Stimulated activated memory B cell treated with anti-CD40 and anti-IgM and Interleukin-4, amounts not matched to agents 10 μg/mL and 1 μg/mL and 100 μg/mL, for 72 hours (primary cell): ENCODE data around the gene ECI1.
"Not testable (repeated sequence)": the region's sequence is repeated elsewhere in the genome, so short reads cannot be mapped to it uniquely, and the experiment has no call there.

ENCODE experiments used
- ATAC-seq: fragments of 150-1000 bp; cut with Tn5 transposase; 2 replicates; pipeline ENCODE4 v1.10.0; 2021
- H3K27ac Mint-ChIP-seq: one replicate; pipeline ENCODE4 v1.8.0; 2022; ENCODE audit warnings: mild to moderate bottlenecking, mixed read lengths
- H3K27me3 Mint-ChIP-seq: one replicate; pipeline ENCODE4 v1.8.0; 2022; ENCODE audit warnings: mixed read lengths
- H3K36me3 Mint-ChIP-seq: one replicate; pipeline ENCODE4 v1.8.0; 2022; ENCODE audit warnings: mixed read lengths
- H3K4me1 Mint-ChIP-seq: one replicate; pipeline ENCODE4 v1.8.0; 2022; ENCODE audit warnings: mixed read lengths
- H3K4me3 Mint-ChIP-seq: one replicate; pipeline ENCODE4 v1.8.0; 2022; ENCODE audit warnings: mild to moderate bottlenecking, moderate library complexity, mixed read lengths
- H3K9me3 Mint-ChIP-seq: one replicate; pipeline ENCODE4 v1.8.0; 2022; ENCODE audit warnings: mixed read lengths

The ECI1 gene

DNA sequence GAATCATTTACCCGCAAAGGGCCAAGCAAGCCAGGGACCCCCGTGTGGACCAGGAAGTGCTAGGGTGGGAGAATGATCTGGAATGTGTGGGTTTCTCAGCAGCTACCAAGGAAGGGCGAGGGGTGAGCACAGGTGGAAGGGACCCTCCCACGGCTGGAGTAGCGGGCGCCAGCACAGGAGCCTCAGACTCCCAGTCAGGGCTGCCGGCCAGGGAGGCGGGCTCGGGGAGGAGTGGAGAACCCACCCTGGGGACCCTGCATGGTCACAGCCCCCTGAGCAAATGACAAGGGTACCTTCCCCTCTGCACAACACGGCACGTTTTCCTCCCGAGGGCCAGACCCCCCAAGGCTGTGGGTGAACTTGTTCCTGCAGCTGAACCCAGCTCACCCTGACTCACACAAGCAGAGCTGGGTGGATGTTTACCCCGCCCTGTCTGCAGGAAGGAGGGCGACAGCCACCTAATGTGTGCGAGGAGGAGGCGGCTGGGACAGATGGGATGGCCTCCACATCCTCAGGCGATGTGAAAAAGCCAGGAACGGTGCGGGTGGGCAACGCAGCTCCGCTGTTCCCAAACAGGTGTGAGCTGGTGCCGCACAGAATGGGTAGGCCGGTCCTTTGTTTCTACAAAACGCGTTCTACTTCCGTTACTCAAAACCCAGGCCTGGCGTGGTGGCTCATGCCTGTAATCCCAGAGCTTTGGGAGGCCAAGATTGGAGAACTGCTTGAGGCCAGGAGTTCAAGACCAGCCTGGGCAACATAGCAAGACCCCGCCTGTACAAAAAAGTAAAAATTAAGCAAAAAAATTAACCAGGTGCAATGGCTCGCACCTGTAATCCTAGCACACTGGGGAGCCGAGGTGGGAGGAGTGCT lies 6.2 kb downstream of the ECI1 start:
- Mint-ChIP-seq H3K9me3 (no peaks in the 10 kb centered on the region), H3K4me1 (no peaks in the 10 kb centered on the region), H3K36me3 (peaks cover 15% of the 10 kb centered on the region), H3K27ac (no peak overlapping the region), H3K27me3 (no peaks in the 10 kb centered on the region), H3K4me3 (no peak overlapping the region)
- no peak for ATAC-seq

DNA sequence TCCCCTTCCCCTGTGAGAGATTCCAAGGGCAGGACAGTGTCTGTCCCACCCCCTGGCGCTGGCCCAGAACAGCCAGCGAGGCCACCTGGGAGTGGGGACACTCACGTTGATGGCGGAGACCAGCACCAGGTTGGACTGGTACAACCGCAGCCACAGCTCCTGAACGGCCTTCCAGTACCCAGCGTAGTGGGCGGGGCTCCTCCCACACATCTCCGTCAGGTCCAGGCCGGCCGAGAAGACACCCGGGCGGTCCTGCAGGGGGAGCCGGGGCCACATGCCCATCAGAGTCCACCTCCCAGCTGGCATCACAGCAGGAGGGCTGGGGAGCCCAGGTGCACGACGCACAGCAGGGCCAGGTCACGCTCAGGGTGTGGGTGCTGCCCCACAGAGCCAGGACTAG lies 7.1 kb downstream of the ECI1 start:
- no peak for ATAC-seq
- Mint-ChIP-seq H3K4me1 (no peaks in the 10 kb centered on the region), H3K9me3 (no peaks in the 10 kb centered on the region), H3K27ac (no peak overlapping the region), H3K27me3 (no peaks in the 10 kb centered on the region), H3K4me3 (no peak overlapping the region), H3K36me3 (peaks cover 22% of the 10 kb centered on the region)

DNA sequence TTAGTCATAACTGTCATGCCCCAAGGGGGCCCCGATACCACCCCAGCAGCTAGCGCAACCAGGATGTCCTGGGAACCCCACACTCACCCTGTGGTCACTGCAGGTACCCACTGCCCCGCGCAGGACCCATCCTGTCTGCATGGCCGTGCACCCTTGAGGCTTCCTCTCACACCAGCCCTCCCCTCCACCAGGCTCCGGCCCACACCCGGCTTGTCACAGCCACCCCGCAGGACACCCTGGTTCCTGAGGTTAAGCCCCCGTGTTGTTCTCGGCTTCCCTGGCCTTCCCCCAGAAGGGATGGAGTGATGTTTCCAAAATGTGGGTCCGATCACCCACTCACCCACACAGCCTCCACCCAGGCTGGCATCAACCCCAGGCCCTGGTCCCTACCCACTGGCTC lies 7.6 kb downstream of the ECI1 start:
- no peak for ATAC-seq
- H3K27ac Mint-ChIP-seq: no peak overlapping the region

DNA sequence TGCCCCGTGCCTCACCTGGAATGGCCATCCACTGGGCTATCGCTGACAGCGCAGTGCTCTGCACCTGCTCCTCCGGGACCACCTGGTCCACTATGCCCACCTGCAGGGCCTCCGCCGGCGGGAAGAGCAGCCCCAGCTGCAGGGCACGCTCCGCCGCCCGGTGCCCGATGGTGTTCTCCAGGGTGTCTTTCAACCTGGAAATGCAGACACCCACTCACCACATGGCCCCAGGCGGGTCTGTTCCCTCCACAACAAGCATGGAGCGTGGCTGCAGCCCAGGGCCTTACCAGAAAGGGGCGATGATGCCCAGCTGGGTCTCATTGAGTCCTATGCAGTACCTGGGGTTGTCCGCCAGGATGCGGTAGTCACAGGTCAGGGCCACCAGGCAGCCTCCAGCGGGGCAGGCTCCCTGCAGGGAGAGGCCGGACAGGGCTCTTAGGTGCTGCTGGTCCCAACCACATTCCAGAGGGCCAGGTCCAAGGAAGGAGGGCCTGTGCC lies 8.3 kb downstream of the ECI1 start:
- peaks cover 23% of the 10 kb centered on the region for H3K36me3 Mint-ChIP-seq
- ATAC-seq: no peak

More for the DNA sequence above, 7.6 kb downstream of the ECI1 start:
- Mint-ChIP-seq H3K27me3 (no peaks in the 10 kb centered on the region), H3K4me3 (no peak overlapping the region), H3K36me3 (peaks cover 23% of the 10 kb centered on the region), H3K4me1 (no peaks in the 10 kb centered on the region), H3K9me3 (no peaks in the 10 kb centered on the region)

DNA sequence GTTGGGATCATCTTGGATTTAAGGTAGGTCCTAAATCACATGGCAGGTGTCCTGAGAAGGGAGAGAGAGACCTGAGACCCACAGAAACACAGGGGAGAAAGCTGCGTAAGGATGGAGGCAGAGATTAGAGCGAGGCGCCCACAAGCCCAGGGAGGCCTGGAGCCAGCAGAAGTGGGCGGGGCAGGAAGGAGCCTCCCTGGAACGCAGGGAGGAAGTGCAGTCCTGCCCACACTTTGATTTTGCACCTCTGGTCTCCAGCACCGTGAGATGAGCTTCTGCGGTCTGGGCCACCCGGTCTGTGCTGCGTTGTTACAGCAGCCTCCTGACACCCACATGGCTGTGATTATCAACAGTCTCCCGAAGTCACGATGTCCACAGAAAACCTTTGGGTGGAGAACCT lies 8.8 kb downstream of the ECI1 start:
- no peaks in the 10 kb centered on the region for H3K9me3 Mint-ChIP-seq
- no peaks in the 10 kb centered on the region for H3K4me1 Mint-ChIP-seq
- H3K36me3 Mint-ChIP-seq: peaks cover 23% of the 10 kb centered on the region
- H3K4me3 Mint-ChIP-seq: no peak overlapping the region
- H3K27ac Mint-ChIP-seq: no peak overlapping the region
- ATAC-seq: no peak
- no peaks in the 10 kb centered on the region for H3K27me3 Mint-ChIP-seq

More for the DNA sequence above, 8.3 kb downstream of the ECI1 start:
- Mint-ChIP-seq H3K27ac (no peak overlapping the region), H3K27me3 (no peaks in the 10 kb centered on the region), H3K9me3 (no peaks in the 10 kb centered on the region), H3K4me1 (no peaks in the 10 kb centered on the region), H3K4me3 (no peak overlapping the region)

DNA sequence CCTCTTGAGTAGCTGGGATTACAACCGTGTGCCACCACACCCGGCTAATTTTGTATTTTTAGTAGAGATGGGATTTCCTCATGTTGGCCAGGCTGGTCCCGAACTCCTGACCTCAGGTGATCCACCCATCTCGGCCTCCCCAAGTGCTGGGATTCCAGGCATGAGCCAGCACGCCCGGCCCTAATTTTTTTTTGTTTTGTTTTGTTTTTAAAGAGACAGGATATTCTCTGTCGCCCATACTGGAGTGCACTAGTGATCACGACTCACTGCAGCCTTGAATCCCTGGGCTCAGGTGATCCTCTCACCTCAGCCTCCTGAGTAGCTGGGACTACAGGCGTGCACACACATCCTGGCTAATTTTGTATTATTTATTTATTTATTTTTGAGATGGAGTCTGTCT lies 11.1 kb downstream of the ECI1 start:
- H3K27ac Mint-ChIP-seq, ATAC-seq, H3K4me1 Mint-ChIP-seq, H3K27me3 Mint-ChIP-seq, H3K9me3 Mint-ChIP-seq, H3K4me3 Mint-ChIP-seq: not testable (repeated sequence)
- peaks cover 30% of the 10 kb centered on the region for H3K36me3 Mint-ChIP-seq

DNA sequence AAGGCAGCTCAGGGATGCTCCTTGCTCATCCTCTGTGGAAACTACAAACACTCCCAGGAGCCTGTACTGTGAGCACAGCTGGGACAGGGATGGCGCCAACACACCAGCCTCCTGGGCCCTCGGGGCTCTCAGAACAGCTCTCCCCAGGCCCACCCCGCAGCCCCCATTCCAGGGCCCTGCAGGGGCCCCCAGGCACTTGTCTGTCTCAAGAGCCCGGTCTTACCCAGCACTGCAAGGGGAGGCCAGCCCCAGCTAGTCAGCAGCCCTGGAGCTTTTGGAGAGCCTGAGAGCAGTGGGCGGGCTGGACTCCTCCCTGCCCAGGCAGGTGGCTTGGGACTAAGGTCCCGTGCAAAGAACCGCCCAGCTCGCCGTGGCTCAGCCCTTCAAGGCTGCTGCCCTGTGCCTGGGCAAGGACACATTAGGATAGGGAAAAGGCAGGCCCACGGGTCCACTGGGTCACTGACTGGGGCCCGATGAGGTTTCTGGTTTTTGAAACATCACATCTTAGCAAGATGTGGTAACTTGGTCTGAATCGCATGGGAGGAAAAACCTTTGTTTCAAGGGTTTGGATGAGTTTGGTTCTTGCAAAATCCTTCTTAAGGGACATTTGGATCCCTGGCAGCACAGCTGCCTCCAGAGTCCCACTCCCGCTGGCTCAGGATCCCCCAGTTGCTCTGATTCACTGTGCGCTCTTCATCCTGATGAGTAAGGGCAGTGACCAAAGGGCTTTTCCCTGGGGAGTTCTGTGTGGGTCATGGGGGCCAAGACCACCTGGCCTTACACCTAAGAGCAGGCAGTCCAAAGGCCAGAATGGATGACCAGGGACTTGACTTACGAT lies 12.3 kb downstream of the ECI1 start:
- Mint-ChIP-seq H3K9me3 (no peaks in the 10 kb centered on the region), H3K4me3 (no peak overlapping the region), H3K27ac (no peak overlapping the region), H3K4me1 (no peaks in the 10 kb centered on the region), H3K36me3 (peaks cover 36% of the 10 kb centered on the region), H3K27me3 (no peaks in the 10 kb centered on the region)
- no peak for ATAC-seq

DNA sequence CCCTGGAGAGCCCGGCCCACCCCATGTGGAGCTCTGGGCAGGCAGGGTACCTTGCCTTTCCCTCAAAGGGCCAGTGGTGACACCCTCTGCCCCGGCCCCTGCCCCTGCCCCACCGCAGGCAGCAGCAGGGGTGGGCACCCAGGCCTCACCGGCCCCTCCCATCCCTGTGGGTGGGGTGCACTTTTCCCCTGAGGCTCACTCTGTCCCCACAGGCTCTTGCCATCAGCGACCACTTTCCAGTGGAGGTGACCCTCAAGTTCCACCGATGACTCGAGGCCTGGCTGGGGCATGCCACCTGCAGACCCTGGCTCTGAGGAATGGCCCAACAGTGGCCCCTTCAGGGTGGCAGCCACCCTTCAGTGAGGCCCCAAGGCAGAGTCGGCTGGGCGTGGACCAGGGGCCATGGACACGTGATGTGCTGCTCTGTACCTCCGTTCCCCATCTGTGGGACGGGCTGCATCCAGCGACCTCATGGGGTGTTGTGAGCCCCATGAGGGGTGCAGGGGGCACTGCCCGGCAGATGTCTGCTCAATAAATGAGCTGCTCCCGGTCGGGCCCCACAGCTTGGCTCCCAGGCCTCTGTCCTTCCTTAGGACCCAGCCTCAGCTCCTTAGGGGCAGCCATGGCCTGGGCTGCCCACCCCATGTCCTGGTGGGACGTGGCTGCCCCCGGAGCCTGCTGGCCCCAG lies 13.1 kb downstream of the ECI1 start:
- peaks cover 40% of the 10 kb centered on the region for H3K36me3 Mint-ChIP-seq
- H3K27me3 Mint-ChIP-seq: no peaks in the 10 kb centered on the region
- no peaks in the 10 kb centered on the region for H3K9me3 Mint-ChIP-seq
- no peak overlapping the region for H3K4me3 Mint-ChIP-seq
- no peaks in the 10 kb centered on the region for H3K4me1 Mint-ChIP-seq
- peak; percentile 35 for ATAC-seq
- H3K27ac Mint-ChIP-seq: no peak overlapping the region

DNA sequence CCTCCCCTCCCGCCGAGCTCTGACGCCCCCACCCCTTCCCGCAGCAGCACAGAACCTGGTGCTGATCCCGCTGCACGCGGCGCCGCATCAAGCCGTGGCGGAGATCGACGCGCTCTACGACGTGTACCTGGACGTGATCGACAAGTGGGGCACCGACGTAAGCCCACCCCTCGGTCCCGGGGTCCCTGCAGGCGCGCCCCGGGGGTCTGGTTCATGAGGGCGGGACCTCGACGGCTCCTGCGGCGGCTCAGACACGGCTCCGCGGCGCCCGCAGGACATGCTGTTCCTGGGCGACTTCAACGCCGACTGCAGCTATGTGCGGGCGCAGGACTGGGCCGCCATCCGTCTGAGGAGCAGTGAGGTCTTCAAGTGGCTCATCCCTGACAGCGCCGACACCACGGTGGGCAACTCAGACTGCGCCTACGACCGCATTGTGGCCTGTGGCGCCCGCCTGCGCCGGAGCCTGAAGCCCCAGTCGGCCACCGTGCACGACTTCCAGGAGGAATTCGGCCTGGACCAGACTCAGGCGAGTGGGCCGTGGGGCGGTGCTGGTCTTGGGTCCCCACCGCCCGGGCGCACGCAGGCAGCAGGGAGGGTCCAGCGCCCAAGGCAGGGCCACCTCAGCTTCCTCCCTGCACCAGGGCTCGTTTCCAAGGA lies 13.8 kb downstream of the ECI1 start:
- no peaks in the 10 kb centered on the region for H3K4me1 Mint-ChIP-seq
- H3K36me3 Mint-ChIP-seq: peaks cover 40% of the 10 kb centered on the region
- no peak for ATAC-seq
- no peak overlapping the region for H3K4me3 Mint-ChIP-seq
- no peak overlapping the region for H3K27ac Mint-ChIP-seq
- no peaks in the 10 kb centered on the region for H3K9me3 Mint-ChIP-seq
- no peaks in the 10 kb centered on the region for H3K27me3 Mint-ChIP-seq

DNA sequence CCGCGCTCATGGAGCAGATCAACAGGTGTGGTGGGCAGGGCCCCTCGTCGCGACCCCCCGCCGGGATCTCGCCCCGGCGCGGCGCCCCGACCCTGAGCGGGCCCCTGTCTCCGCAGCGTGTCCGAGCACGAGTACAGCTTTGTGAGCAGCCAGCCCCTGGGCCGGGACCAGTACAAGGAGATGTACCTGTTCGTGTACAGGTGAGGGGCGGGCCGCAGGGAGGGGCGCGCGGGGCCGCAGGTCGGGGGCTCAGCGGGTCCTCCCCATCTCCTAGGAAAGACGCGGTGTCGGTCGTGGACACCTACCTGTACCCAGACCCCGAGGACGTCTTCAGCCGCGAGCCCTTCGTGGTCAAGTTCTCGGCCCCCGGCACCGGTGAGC lies 14.3 kb downstream of the ECI1 start:
- Mint-ChIP-seq H3K27me3 (no peaks in the 10 kb centered on the region), H3K9me3 (no peaks in the 10 kb centered on the region), H3K4me3 (no peak overlapping the region), H3K4me1 (no peaks in the 10 kb centered on the region), H3K36me3 (peaks cover 35% of the 10 kb centered on the region), H3K27ac (no peak overlapping the region)
- ATAC-seq: no peak

DNA sequence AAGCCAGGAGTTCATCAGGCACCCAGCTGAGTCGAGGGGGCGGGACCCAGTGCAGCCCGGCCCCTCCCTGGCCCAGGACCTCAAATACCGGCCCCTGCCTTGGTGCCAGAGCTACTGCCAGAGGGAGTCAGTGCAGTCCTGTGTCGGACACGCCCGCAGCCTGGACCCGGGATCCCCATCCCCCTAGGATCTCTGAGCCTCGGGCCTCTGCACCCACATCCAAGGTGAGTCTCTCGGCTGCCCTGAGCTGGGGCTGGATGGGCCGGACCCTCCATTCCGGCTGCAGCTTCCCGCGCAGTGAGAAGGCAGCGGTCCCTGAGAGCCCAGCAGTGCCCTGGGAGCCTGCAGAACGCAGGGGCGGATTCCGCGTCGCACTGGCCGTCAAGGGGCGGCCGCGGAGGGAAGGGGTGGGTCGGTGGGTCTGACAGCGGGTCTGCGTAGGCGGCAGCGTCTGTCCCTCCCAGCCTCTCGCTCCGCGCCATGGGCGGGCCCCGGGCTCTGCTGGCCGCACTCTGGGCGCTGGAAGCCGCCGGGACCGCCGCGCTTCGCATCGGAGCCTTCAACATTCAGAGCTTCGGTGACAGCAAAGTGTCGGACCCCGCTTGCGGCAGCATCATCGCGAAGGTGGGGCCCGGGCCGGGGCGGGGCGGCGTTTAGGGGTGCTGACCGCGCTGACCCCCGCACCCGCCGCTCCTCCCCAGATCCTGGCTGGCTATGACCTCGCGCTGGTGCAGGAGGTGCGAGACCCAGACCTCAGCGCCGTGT lies 14.9 kb downstream of the ECI1 start, which contains the start of gene DNASE1L2:
TSS of gene DNASE1L2 (plus strand) at position 108 of the 765 bp plus-strand sequence. CDS start at position 481, 373 bp downstream.
- H3K4me3 Mint-ChIP-seq: no peak within 1 kb of the TSS
- peaks cover 39% of the 10 kb centered on the region for H3K36me3 Mint-ChIP-seq
- ATAC-seq: no peak
- H3K9me3 Mint-ChIP-seq: no peaks in the 10 kb centered on the region
- no peaks in the 10 kb centered on the region for H3K27me3 Mint-ChIP-seq
- no peak within 1 kb of the TSS for H3K27ac Mint-ChIP-seq
- H3K4me1 Mint-ChIP-seq: no peaks in the 10 kb centered on the region

DNA sequence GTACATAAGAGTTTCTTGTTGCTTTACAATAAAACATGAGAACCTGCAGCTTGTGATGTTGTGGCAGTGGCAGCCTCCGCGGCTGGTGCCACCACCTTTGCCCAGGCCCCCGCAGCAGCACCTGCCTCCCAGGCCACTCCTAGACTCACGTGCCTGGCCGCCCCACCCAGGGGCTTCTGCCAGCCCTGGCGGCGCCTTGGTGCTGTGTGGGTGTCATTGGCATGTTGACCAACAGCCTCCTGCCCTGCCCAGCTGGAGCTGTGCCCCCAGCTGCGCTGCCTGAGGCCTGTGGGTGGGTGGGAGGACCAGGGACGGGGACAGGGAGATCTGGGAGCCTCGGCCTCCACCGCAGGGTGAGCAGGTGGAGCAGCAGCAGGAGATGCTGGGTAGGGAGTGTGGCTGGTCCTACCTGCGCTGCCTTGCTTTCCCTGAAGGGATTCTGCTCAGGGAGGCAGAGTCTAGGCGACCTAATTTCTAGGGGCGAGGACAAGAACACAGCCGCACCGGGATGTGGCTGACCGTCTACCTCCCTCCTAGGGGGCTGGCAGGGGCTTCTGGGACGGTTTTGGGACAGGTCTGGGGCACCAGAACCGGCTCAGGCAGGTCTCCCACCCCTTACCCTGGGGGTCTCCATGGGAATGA lies 15.6 kb downstream of the ECI1 start:
- no peak for ATAC-seq
- Mint-ChIP-seq H3K4me3 (no peak overlapping the region), H3K4me1 (no peaks in the 10 kb centered on the region), H3K36me3 (peaks cover 41% of the 10 kb centered on the region), H3K27me3 (no peaks in the 10 kb centered on the region), H3K27ac (no peak overlapping the region), H3K9me3 (no peaks in the 10 kb centered on the region)

DNA sequence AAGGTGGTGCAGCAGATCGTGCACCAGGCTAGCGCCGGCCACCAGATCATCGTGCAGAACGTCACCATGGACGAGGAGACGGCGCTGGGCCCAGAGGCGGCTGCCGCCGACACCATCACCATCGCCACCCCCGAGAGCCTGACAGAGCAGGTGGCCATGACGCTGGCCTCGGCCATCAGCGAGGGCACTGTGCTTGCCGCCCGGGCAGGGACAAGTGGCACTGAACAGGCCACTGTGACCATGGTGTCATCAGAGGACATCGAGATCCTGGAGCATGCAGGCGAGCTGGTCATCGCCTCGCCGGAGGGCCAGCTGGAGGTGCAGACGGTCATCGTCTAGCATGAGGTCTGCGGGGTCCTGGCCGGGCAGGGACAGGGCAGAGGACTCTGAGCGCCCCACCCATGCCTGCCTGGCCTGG lies 16.1 kb downstream of the ECI1 start:
- no peak overlapping the region for H3K4me3 Mint-ChIP-seq
- H3K9me3 Mint-ChIP-seq: no peaks in the 10 kb centered on the region
- peaks cover 42% of the 10 kb centered on the region for H3K36me3 Mint-ChIP-seq
- no peak for ATAC-seq
- H3K27me3 Mint-ChIP-seq: no peaks in the 10 kb centered on the region
- no peak overlapping the region for H3K27ac Mint-ChIP-seq
- no peaks in the 10 kb centered on the region for H3K4me1 Mint-ChIP-seq

DNA sequence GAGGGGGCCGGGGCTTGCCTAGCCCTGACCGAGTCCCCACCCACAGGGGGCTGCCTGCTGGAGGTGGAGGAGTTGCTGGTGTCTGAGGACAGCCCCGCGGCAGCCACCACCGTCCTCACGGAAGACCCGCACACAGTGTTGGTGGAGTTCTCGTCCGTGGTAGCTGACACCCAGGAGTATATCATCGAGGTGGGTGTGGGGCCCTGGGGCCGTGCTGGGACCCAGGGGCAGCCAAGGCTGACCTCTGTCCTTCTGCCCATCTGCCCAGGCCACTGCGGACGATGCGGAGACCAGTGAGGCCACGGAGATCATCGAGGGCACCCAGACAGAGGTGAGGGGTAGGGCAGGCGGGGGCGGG lies 16.6 kb downstream of the ECI1 start:
- Mint-ChIP-seq H3K27me3 (no peaks in the 10 kb centered on the region), H3K4me1 (no peaks in the 10 kb centered on the region), H3K4me3 (no peak overlapping the region), H3K27ac (no peak overlapping the region), H3K36me3 (peaks cover 45% of the 10 kb centered on the region), H3K9me3 (no peaks in the 10 kb centered on the region)
- no peak for ATAC-seq
